Mesothelial cell of epicardium (in vitro differentiated cells): Measurements from ENCODE around the gene KCNQ2. TPM values are rescaled to one million over a fixed set of nuclear protein-coding genes. Genes with fewer than 3 reads are reported as not detected.

Source experiments
- DNase-seq, 2 experiments: peaks; one replicate each; pipeline ENCODE4 v3.0.0; 2021; ENCODE audit warnings: low spot score in 2 of 2; ENCODE audit not compliant: unreplicated experiment in 2 of 2
- H3K27ac Mint-ChIP-seq: 2 replicates; pipeline ENCODE4 v1.8.0; 2021; ENCODE audit warnings: mixed read lengths
- H3K27me3 Mint-ChIP-seq: 2 replicates; pipeline ENCODE4 v1.8.0; 2021; ENCODE audit warnings: low read depth, mixed read lengths
- H3K36me3 Mint-ChIP-seq: 2 replicates; pipeline ENCODE4 v1.8.0; 2021; ENCODE audit warnings: mixed read lengths
- H3K4me1 Mint-ChIP-seq: 2 replicates; pipeline ENCODE4 v1.8.0; 2021; ENCODE audit warnings: mixed read lengths
- H3K4me3 Mint-ChIP-seq: 2 replicates; pipeline ENCODE4 v1.8.0; 2021; ENCODE audit warnings: mild to moderate bottlenecking, moderate library complexity, mixed read lengths
- H3K9me3 Mint-ChIP-seq: 2 replicates; pipeline ENCODE4 v1.8.0; 2021; ENCODE audit warnings: mixed read lengths
- CTCF ChIP-seq: fragments of 200-600 bp; sonication (generic); IDR thresholded peaks from one replicate; pipeline ENCODE4 v1.5.0; 2021; ENCODE audit warnings: antibody characterized with exemption; ENCODE audit not compliant: unreplicated experiment
- total RNA-seq: library from RNA; stranded (reverse); gene quantifications from 3 replicates; pipeline ENCODE4 v1.2.1, GENCODE V29; 2021

KCNQ2 gene
- total RNA-seq, 1 donor from 2014 or later = 11.8 TPM

DNA sequence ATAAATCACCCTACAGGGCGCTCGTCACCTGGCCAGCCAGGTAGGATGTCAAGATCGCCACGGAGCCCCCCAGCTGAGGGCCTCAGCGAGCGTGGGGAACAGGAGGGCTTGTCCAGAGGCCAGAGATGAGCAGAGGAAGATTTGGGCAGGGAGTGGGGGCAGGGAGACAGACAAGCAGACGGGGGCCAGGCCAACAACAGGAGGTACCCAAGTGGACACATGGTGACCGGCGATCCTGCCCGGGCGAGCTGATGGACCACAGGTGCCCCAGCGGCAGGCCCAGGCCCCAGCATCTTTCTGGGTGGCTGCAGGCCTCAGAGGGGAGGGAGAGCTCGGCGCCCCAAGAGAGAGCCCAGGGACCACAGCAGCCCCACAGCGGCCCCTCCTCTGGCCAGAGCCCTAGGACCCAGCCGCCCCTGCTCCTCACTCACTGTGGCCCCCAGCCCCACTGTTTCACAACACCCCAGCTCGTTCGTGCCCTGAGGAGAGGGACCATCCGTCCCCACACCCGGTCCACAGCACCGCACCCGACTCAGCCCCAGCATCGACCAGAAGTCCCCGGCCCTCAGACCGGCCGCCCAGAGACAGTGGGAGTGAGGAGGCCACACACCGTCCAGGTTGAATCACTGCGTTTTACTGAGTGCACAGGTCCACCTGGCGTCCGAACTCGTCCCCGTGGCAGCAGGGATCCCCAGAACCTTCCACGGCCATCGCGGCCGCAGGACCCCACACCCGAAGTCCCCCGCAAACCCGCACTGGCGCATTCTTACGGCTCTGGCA is 72.7 kb downstream of the KCNQ2 start:
- Mint-ChIP-seq H3K27ac (no peak overlapping the region), H3K4me3 (no peak overlapping the region), H3K36me3 (no peaks in the 10 kb centered on the region), H3K9me3 (no peaks in the 10 kb centered on the region), H3K4me1 (no peaks in the 10 kb centered on the region), H3K27me3 (peaks cover 50% of the 10 kb centered on the region)
- no peak for DNase-seq
- TF ChIP-seq CTCF = no peak

- TF ChIP-seq CTCF = no peak
- no peaks in the 10 kb centered on the region for H3K9me3 Mint-ChIP-seq
- H3K4me1 Mint-ChIP-seq = peaks cover 7% of the 10 kb centered on the region
- no peak overlapping the region for H3K4me3 Mint-ChIP-seq
- DNase-seq = no peak
- H3K27ac Mint-ChIP-seq = no peak overlapping the region
- H3K27me3 Mint-ChIP-seq = peaks cover 58% of the 10 kb centered on the region
- no peaks in the 10 kb centered on the region for H3K36me3 Mint-ChIP-seq
These were observed 73.5 kb downstream of the KCNQ2 start for GRCh38 chr20:63398744-63399514.

DNA sequence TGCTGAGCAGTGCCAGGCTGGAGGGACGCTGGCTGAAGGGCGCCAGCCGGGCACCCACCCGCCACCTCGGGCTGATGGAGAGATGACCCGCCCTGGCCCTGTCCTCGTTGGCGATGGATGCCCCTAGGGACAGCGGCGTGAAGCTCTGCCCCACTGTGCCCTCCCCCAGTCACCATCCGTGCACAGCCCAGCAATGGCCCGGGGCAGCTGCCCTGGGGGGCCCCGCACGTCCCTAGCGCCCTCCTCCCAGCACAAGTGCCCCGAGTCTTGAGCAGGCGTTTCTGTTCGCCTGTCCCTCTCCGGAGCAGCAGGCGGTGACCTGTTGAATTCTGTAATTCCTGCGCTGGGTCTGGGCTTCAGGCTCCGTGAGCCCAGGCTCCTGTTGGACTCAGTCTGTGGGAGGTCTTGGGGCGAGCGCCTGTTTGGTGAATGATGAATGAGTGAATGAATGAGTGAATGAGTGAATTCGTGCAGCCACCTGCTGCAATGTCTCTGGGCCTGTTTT is 74.5 kb downstream of the KCNQ2 start:
- H3K4me1 Mint-ChIP-seq = peaks cover 8% of the 10 kb centered on the region
- no peak overlapping the region for H3K27ac Mint-ChIP-seq
- H3K27me3 Mint-ChIP-seq = peaks cover 63% of the 10 kb centered on the region
- no peaks in the 10 kb centered on the region for H3K9me3 Mint-ChIP-seq
- H3K4me3 Mint-ChIP-seq = no peak overlapping the region
- DNase-seq = no peak
- H3K36me3 Mint-ChIP-seq = no peaks in the 10 kb centered on the region
- TF ChIP-seq CTCF = no peak

DNA sequence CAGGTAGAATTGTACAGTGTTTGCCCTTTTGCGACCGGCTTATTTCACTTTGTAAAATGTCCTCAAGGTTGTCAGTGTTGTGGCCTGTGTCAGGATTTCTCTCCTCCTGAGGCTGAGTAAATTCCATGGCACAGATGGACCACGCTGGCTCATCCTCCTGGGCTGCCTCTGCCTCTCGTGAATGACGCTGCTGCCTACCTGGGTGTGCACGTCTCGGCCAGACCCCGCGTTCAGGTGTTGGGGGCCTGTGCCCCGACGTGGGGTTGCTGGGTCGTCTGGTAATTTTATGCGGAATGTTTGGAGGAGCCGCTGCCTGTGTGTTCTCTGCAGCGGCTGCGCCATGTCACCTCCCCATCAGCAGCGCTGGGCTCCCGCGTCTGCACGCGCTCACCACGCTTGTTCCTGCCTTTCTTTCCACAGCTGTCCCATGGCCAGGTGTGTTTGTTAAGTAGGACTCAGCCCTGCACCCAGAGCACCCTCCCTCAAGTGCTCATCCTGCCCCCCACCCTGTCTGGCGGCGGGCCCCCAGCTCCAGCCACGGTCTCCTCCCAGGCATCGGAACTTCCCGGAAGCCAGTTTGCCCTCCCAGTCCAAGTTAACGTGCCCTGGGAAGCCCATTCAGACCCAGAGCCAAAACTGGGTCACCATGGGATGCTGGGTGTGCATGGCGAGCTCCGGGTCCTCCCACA is 75.2 kb downstream of the KCNQ2 start:
- peaks cover 62% of the 10 kb centered on the region for H3K27me3 Mint-ChIP-seq
- no peak overlapping the region for H3K27ac Mint-ChIP-seq
- H3K9me3 Mint-ChIP-seq = no peaks in the 10 kb centered on the region
- H3K4me1 Mint-ChIP-seq = peaks cover 8% of the 10 kb centered on the region
- no peak for DNase-seq
- H3K36me3 Mint-ChIP-seq = no peaks in the 10 kb centered on the region
- no peak overlapping the region for H3K4me3 Mint-ChIP-seq
- TF ChIP-seq CTCF = no peak

DNA sequence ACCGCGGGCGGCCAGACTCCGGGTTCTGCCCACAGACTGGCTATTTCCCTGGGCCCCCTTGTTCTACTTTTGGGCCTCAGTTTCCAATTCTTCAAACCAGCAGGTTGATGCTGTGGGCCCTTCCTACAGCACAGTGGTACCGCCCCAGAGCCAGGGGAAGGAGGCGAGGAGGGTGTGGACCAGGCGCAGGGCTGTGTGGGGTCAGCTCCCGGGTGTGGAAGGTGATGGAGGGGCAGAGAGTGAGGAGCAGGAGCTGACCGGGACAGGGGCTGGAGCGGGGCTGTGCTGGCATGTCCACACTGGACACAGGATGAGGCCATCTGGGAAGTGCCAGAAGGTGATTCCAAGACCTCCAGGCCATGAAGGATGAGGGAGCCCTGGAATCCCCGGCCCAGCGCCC is 76.2 kb downstream of the KCNQ2 start:
- no peak overlapping the region for H3K4me3 Mint-ChIP-seq
- H3K27me3 Mint-ChIP-seq = peaks cover 54% of the 10 kb centered on the region
- H3K27ac Mint-ChIP-seq = no peak overlapping the region
- H3K9me3 Mint-ChIP-seq = no peaks in the 10 kb centered on the region
- TF ChIP-seq CTCF = no peak
- peaks cover 8% of the 10 kb centered on the region for H3K4me1 Mint-ChIP-seq
- no peaks in the 10 kb centered on the region for H3K36me3 Mint-ChIP-seq
- no peak for DNase-seq
